Measurements from ENCODE around the gene EVI5. TPM values are rescaled to one million over a fixed set of nuclear protein-coding genes. Genes with fewer than 3 reads are reported as not detected.
"Not testable (repeated sequence)": the region's sequence is repeated elsewhere in the genome, so short reads cannot be mapped to it uniquely, and the experiment has no call there.

Gene EVI5
- total RNA-seq, 1 donor from 2014 or later = 1.4 TPM

DNA sequence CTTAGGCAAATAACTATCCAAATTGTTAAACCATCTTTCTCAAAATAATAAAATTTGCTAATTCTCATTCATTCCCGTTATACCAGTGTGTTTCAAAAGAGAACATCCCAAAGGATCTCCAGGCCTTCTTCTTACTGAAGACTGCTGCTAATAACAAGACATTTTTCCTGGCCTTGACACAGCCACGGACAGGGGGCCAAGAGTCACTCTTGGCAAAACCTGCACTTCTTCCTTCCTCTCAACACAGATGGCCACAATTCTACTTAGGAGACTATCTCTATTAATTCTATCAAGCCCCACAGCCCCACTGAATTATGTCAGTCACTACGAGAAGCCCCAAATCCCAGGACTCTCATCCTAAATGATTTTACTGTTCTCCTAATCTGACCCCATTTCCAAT is 86.0 kb downstream of the EVI5 start:
- intact Hi-C loops (cut with micrococcal nuclease) = no loop called here

- intact Hi-C loops (cut with micrococcal nuclease) = no loop called here
These were observed 89.8 kb downstream of the EVI5 start for GRCh38 chr1:92695104-92695503.

DNA sequence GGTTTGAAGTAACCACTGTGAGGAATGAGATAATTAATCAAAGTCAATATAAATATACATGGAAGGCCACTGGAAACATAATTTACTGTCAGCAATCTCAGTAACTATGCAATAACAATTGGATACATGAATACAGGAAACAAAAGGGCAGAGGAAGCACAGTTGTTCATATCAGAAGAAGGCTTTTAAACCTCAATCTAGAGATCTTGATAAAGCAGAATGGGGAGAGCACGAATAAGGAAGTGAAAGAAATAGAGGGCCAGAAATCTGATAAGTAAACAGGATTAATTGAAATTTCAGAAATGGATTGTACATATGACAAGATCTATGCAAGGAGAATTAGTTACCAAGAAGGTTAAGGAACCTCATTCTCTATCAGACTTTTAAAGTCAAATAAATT is 93.0 kb downstream of the EVI5 start:
- intact Hi-C loops (cut with micrococcal nuclease) = no loop called here

DNA sequence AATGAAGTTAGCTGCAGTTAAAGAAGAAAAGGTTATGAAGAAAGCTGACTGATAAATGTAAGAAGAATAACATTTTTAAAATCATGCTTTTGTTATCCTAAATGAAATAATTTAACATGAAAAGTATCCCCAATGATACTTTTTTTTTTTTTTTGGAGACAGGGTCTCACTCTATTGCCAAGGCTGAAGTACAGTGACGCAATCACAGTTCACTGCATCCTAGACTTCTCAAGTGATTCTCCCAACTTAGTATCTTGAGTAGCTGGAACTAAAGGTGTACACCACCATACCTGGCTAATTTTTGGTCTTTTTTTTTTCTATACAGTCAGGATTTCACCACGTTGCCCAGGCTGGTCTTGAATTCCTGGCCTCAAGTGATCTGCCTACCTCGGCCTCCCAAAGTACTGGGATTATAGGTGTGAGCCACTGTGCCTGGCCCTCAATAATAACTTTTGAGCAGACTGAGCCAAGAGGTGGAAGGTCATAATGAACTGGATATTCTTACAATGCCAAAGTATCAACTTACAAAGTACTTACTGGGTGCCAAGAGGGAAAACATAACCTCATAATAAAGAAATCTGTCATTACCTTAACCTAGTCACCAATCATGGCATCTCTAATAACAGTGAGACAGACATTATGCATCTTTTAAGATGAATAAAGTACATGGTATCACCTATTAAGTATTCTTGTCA is 94.5 kb downstream of the EVI5 start:
- intact Hi-C loops (cut with micrococcal nuclease) = no loop called here

- intact Hi-C loops (cut with micrococcal nuclease) = no loop called here
These were observed 104.9 kb downstream of the EVI5 start for GRCh38 chr1:92679980-92680379.

- intact Hi-C loops (cut with micrococcal nuclease) = no loop called here
These were observed 121.1 kb downstream of the EVI5 start for GRCh38 chr1:92663775-92664174.

GRCh38 chr1:92662048-92662447 is 122.9 kb downstream of the EVI5 start:
- intact Hi-C loops (cut with micrococcal nuclease) = no loop called here

DNA sequence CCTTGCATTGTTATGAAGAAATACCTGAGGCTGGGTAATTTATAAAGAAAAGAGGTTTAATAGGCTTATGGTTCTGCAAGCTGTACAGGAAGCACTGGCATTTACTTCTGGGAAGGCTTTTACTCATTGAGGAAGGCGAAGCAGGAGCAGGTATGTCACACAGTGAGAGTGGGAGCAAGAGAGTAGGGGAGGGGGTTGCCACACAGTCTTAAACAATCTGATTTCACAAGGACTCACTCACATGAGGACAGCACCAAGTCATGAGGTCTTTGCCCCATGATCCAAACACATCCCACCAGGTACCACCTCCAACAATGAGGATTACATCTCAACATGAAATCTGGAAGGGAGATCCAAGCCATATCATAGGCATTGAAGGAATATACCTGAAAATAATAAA is 127.2 kb downstream of the EVI5 start:
- intact Hi-C loops (cut with micrococcal nuclease) = no loop called here

- intact Hi-C loops (cut with micrococcal nuclease) = no loop called here
These were observed 129.6 kb downstream of the EVI5 start for GRCh38 chr1:92655197-92655801.

DNA sequence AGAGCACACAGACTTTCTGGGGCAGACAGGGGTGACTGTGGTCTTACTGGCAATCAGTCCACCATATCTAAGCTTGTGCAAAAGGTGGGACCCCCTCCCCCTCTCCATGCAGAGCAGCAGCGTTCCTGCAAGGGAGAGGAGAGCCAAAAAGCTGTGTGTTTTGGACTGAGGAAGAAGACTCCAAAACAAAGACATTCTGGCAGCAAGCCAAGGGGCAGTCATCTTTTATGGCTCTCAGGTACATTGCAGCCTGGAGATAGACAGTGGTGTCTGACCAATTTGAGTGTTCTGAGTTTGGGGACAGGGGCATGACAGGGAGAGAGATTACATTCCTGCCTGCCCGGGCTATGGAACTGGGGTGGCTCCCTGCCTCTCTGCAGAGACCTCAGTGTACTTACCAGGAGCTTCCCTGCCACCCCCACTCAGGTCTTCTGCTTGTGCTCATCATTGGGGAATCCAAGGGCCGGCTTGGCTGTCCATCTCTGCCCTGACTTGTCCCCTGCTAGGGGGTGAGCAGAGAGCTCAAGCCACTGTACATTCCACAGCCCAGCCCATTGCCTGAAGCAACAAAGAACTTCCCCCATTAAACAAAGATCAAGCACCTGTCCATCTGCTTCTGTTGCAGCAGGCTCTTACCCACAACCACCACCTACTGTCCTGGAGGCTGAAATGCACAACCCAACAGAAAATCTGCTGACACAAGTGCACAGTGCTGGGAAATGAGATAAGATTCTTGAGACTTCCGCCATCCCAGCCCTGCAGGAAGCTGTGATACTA is 131.1 kb downstream of the EVI5 start:
- intact Hi-C loops (cut with micrococcal nuclease) = no loop called here

DNA sequence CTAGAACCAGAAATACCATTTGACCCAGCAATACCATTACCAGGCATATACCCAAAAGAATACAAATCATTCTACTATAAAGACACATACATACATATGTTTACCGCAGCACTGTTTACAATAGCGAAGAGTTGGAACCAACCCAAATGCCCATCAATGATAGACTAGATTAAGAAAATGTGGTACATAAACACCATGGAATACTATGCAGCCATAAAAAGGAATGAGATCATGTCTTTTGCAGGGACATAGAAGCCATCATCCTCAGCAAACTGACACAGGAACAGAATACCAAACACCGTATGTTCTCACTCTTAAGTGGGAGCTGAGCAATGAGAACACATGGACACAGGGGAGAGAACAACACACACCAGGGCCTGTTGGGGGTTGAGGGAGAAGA is 144.2 kb downstream of the EVI5 start:
- intact Hi-C loops (cut with micrococcal nuclease) = not testable (repeated sequence)

DNA sequence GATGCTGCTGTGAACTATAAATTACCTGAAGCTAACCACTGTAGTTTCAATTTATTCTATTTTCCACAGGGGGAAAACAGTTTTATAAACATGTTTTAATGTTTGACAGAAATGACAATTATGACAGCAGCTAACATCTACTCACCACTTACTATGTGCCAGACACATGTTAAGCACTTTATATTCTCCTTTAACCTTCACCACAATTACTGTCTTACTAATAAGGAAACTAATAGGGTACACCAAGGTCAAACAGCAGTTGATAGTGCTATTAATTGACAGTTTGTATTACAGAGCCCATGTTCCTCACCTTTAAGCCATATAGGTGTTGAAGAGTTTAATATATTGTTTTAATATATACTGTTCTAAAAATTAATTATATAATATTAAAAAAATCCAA is 146.4 kb downstream of the EVI5 start:
- intact Hi-C loops (cut with micrococcal nuclease) = no loop called here

GRCh38 chr1:92635203-92635602 is 149.7 kb downstream of the EVI5 start:
- intact Hi-C loops (cut with micrococcal nuclease) = not testable (repeated sequence)

DNA sequence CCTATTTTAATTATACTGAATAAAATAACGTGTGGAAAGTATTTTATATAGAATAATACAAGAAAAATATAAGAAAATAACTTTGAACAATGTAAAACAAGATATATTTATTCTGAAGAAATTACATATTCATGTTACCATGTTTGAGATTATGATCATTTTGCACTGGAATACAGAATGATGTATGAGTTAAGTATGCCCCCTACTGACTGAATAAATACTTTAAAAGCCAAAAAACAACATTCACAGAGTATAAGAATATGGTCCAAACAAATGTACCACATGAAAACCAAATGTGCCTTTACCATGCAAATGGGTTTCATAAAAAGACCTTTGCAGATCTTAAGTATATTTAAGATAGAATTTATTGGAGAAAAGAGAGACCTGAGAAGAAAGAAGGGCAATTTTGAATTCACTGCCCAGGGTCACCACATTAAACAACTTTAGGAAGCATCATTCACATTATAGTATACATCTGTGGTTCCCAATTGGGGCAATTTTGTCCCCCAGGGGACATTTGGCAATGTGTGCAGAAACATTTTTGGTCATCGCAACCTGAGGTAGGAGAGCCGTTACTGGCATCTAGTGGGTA is 161.6 kb downstream of the EVI5 start:
- intact Hi-C loops (cut with micrococcal nuclease) = loop anchor here (1.0 to 5.0 kb wide), 8 partner anchors 24 to 1341 kb away; partner anchors contain the start of gene GLMN

GRCh38 chr1:92619466-92620189 is 165.3 kb downstream of the EVI5 start:
- intact Hi-C loops (cut with micrococcal nuclease) = loop anchor here (5.0 kb wide), 1 partner anchor 1107 kb away; no protein-coding TSS in a partner anchor

GRCh38 chr1:92601044-92601443 is 183.9 kb downstream of the EVI5 start:
- intact Hi-C loops (cut with micrococcal nuclease) = no loop called here

DNA sequence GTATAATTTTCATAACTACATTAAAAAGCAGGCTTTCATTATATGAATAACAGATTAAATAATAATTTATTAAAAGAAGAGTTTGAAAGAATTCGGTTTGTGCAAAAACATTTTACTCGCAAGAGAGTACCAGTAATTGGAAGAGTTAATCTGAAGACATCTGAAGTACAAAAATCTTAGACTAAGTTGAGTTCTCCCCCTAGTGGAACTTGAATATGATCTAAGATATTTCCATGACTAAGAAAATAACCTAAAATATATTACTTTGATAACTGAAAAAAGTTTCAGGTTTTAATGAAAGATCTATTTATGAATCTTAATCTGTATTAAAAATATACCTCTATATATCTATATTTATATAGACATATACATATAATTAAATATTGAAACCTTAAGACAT is 185.7 kb downstream of the EVI5 start:
- intact Hi-C loops (cut with micrococcal nuclease) = loop anchor here (1.0 to 2.0 kb wide), 6 partner anchors 15 to 300 kb away; partner anchors contain the start of gene RPAP2

DNA sequence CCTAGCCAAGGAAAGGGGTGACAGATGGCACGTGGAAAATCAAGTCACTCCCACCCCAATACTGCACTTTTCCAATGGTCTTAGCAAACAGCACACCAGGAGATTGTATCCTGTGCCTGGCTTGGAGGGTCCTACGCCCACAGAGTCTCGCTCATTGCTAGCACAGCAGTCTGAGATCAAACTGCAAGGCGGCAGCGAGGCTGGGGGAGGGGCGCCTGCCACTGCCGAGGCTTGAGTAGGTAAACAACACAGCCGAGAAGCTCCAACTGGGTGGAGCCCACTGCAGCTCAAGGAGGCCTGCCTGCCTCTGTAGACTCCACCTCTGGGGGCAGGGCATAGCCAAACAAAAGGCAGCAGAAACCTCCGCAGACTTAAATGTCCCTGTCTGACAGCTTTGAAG is 195.5 kb downstream of the EVI5 start:
- intact Hi-C loops (cut with micrococcal nuclease) = not testable (repeated sequence)

DNA sequence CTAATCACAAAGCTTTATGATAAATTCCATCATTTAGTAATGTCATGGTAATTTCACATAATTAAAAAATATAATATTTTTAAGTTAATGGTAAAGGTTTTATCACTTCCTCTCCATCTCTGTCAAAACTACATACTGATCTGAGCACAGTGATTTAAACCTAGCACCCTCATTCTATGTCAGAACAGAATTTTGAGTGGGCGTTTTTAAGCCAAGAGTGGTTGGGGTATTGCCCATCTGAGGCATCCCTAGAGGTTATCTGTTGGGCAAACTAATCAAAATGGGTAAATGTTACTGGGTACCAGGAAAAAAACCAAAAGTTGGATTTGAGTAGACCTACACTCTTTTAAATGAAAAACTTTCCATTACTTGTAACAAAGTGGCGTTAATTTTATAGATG is 197.5 kb downstream of the EVI5 start:
- intact Hi-C loops (cut with micrococcal nuclease) = no loop called here

- intact Hi-C loops (cut with micrococcal nuclease) = no loop called here
These were observed 199.1 kb downstream of the EVI5 start for GRCh38 chr1:92585831-92586230.

GRCh38 chr1:92584810-92585209 is 200.1 kb downstream of the EVI5 start:
- intact Hi-C loops (cut with micrococcal nuclease) = loop anchor here (1.0 kb wide), 6 partner anchors 10 to 269 kb away; no protein-coding TSS in a partner anchor
